GM21529 (cell line): ENCODE data around the gene ASB3.
"Not testable (repeated sequence)": the region's sequence is repeated elsewhere in the genome, so short reads cannot be mapped to it uniquely, and the experiment has no call there.

ENCODE experiments used
- ATAC-seq: cut with Tn5 transposase; IDR thresholded peaks from one replicate; pipeline ENCODE4 v1.9.1; 2021; ENCODE audit not compliant: unreplicated experiment

Gene ASB3

DNA sequence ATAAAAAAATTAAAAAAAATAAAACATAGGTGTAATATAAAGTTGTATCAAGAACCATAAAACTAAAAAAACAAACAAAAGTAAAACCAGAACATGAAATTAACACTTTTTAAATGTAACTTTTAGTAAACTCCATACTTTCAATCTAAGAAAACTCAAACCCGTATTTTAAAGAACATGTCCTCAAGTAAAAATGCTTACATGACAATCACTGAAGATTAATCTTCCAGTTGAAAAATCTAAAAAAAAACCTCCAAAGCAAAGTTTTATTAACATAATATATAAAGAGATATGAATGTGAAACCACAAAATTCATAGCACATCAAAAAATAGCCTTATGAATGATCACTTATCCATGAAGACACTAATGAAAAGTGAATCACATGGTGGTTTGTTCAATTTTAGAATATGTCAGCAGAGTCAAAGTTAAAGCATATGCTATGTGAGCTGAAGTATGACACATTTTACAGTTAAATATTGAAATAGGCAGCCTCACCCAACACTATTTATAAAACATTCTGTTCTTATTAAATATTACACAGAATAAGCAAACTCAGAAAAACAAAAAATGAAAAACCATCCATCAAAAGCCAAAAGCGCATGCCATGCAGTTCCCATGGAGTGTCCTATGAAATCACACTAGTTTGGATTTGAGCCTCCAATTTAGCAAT lies 42.2 kb downstream of the ASB3 start:
- ATAC-seq, result no peak

DNA sequence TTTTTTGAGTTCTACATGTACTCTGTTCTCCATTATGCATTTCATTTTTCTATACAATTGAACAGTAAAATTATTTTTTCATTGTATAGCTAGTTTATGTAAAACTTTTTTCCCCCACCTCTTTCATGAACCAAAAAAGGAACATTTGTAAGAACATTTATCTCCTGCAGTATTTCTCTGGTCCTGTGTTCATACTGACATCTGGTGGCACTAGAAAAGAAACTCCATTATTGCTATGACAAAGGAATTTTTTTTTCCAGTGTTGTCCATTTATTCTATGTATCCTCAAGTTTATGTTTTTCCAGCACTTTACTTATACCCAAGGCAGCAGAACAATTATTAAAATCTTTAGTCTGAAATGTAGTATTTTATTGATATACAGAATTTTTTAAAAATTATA lies 46.6 kb downstream of the ASB3 start:
- ATAC-seq, result no peak

DNA sequence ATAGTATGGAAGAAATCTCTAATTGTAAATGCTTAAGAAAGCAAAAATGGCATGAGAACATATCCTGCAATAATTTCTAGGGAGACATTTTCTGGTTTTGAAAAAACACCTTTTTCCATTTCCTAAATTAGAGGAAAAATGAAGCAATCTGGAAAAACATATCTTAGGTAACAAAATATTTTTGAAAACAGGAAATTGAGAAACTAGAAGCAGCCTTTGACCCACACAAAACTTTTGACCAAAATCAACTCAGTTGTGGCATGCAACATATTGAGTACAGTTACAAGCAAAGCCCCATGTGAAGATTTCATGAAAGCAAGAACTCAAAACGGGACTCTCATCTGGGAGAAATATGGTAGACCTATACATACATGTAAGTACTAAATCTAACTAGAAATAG lies 47.7 kb downstream of the ASB3 start:
- no peak for ATAC-seq

DNA sequence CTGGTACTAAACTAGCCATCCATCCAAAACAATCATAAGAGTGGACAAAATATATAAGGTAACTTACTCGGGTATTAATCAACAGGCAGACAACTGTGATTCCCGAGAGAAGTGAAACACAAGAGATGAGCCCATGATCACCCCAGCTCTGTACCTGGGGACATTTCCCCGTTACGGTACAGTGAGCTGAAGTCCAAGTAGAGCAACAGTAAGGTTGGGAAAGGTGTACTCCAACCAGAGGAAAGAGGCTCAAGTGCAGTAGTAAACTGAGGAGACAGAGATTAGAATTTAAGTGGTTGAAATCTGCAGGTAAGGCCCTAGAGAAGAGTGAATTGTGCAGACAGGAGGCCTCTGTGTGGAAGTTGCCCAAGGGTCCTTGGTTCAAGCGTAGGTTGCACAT lies 49.7 kb downstream of the ASB3 start:
- no peak for ATAC-seq

DNA sequence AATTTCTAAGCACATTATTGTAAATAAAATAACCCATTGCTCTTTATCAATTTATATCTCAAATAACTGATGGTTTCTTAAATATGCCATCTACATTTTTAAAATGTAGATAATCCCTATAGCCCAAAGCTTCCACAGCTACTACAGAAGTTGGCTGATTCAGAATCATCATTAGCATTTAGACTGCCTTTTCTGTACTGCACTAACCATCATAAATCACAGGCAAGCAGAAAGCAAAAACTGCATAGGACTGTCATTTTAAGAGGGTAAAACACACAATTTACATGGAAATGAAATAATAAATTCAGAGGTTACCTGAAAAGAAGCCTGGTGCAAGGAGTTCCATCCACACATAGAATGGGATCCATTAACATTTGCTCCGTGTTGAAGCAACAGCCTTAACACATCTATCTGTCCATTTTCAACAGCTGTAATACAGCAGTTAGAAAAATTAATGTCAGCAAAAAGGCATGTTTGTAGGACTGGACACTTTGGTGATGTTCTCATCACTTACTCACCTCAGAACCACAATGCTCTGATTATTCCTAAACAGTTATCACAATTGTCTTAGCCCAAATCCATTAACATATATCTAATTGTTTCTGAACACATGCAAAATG lies 57.5 kb downstream of the ASB3 start:
- no peak for ATAC-seq

DNA sequence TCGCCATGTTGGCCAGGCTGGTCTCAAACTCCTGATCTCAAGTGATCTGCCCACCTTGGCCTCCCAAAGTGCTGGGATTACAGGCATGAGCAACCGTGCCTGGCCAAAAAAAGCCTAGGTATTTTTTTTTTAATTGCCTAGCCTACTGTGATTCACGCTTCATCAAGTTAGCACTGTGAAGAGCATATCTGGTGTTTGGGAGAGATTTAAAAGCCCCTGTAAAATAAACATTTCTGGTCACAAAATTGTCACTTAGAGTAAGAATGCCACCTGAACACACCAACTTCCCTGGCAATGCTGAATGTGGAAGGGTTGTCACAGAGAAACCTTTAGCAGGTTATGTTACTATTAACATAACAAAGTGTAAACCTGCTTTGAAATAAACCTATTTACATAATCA lies 58.8 kb downstream of the ASB3 start:
- ATAC-seq, result no peak

DNA sequence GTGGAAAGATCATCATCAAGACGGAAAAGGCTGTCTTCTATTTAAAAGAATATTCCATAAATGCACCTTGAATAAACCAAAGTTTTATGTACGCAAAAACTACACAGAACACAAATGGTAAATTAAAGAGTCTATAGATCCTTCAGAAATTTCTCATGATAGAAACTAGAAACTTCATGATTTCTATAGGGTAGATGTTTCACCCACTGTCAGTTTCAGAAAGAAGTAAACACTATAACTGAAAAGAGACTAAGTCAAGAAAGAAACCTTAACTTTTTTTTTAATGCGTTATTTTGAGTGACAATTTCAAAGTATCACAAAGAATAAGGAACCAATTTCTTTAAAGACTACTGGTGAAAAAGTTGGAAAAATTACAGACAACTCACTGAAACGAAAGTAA lies 61.1 kb downstream of the ASB3 start:
- no peak for ATAC-seq

DNA sequence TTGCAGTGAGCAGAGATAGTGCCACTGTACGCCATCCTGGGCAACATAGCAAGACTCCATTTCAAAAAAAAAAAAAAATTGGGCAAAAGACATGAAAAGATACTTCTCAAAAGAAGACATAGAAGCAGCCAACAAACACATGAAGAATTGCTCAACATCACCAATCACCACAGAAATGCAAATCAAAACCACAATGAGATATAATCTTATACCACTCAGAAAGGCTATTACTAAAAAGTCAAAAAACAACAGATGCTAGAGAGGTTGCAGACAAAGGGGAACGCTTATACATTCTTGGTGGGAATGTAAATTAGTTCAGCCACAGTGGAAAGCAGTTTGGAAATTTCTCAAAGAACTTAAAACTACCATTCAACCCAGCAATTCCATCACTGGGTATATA lies 62.2 kb downstream of the ASB3 start:
- ATAC-seq, result no peak

DNA sequence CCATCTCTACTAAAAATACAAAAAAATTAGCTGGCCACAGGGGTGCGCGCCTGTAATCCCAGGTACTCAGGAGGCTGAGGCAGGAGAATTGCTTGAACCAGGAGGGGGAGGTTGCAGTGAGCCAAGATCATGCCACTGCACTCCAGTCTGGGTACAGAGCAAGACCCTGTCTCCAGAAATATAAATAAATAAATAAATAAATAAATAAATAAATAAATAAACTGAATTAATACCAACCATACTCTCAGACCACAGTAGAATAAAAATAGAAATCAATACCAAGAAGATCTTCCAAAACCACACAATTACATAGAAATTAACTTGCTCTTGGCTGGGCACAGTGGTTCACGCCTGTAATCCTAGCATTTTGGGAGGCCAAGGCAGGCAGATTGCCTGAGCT lies 65.8 kb downstream of the ASB3 start:
- not testable (repeated sequence) for ATAC-seq

DNA sequence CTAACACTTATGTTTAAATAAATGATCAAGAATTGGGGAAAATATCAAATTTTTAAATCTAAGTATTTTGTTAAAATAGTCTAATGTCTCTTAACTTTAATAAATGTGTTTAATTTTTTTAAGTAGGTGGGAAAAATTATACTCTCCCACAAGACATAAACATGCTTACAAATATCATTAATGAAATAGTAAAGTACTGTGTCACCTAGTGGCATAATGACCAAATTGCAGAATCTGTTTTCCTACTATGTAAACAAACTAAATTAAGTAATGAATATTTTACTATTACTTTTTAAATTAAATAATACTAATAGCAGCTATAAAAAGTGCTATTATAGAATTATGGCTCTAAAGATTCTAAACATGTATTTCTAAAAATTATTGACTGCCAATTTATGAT lies 71.2 kb downstream of the ASB3 start:
- no peak for ATAC-seq

DNA sequence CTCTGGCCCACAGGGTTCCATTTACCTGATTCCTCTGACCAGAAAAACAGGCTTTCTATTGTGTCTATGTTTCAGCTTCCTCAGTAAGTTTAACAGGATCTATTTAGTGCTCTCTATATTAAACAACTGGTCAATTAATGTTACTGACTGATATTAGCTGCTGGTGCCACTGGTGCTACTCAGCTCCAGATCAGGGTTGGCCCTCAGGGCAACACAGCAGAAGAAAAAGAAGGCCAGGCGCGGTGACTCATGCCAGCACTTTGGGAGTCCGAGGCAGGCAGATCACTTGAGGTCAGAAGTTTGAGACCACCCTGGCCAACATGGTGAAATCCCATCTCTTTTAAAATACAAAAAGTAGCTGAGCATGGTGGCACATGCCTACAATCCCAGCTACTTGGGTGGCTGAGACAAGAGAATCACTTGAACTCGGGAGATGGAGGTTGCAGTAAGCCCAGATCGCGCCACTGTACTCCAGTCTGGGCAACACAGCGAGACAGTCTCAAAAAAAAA lies 75.4 kb downstream of the ASB3 start:
- ATAC-seq, result no peak

DNA sequence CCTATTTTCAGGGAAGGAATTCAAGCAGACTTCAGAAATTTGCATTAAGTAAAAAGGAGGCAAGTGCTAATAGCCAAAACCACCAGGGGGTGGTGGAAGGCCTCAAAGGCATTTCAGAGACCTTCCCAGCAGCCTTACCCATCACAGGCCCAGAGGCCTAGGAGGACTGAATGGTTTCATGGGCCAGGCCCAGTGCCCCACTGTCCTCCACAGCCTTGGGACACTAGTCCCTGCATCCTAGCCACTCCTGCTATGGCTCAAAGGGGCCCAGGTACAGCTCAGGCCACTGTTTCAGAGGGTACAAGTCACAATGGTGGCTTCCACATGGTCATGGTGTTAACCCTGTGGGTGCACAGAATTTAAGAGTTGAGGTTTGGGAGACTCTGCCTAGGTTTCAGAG lies 77.8 kb downstream of the ASB3 start:
- ATAC-seq, result no peak

DNA sequence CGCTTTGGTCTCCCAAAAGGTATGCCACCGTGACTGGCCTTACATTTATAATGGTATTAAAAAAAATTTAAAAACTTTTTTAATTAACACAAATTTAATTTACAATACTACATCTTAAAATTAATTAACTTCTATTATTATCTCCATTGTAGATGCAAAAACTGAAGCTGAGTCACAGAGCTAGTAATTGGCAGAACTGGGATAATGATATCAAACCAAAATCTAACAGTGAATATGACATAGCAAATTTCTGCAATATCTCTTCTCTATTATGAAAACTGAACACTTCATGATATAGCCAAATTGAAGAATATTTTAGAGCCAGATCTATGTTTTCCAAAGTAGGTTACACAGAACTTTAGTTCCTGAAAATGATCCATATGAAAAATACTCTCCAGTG lies 85.5 kb downstream of the ASB3 start:
- ATAC-seq, result no peak

DNA sequence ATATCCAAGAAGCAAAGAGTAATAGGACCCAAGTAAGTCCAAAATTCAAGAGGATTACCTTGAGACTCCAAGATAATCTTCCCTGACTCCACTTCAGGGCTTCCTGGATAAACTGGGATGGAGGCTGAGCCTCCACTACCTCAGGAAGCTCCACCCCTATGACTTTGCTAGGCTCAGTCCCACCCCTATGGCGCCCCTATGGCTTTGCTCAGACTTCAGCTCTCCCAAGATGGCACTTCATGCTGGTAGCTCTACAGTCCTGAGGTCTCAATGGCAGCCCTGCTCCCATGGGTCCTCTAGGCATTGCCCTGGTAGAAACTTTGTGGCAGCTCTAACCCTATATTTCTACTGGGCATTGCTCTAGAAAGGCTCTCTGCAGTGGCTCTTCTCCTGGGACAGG lies 89.1 kb downstream of the ASB3 start:
- no peak for ATAC-seq

DNA sequence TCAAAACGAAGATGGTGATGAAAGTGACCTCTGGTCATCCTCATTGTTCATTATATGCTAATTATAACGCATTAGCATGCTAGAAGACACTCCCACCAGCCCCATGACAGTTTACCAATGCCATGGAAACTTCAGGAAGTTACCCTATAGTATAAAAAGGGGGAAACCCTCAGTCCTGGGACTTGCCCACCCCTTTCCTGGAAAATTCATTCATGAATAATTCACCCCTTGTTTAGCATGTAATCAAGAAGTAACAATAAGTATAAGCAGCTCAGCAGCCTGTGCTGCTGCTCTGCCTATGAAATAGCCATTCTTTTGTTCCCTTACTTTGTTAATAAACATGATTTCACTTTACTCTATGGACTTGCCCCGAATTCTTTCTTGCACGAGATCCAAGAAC lies 89.7 kb downstream of the ASB3 start:
- ATAC-seq, result no peak

DNA sequence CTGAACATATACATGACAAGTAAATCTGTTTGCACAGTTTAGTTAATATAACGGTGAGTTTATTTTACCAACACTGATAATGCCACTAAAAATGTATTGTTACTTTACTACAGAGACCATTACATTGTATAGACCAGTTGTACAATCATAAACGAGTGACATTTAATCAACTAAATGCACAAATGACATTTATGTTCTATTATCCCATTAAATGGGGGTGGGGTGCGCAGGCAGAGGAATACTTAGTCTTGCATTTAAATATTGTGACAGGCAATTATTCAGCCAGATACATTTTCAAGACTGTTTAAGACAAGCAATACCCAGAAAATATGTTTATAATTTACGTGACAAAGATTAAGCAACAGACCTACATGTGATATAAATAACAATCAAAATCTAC lies 91.2 kb downstream of the ASB3 start:
- ATAC-seq, result no peak

DNA sequence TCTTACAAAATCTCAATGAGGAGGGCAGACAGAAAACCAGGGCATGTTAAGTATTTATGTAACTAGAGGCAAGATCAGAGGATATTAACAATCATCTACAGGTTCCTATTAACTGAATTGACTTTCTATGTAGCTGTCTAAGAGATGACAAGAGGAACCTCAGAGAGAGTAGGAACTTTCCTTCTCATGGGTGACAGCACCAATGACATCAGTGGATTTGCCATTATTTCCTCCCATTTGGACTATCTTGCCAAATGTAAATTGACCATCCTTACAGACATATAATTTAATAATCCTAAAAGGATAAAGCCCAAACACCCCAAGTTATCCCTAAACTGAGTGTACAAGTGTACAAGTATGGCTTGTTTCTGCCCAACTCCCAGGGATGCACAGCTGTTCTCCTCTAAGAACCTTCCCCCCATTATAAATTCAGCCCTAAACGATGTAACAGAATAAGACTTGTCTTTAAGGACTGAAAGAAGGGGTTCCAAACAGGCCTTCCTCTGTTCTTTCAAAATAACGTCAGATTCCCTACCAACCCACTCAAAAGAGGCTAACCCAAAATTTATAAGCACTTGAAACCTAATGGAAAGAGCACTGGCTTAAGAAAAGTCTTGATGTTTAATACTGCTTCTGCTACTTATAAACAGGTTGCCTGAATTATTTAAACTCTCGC lies 92.5 kb downstream of the ASB3 start:
- no peak for ATAC-seq

DNA sequence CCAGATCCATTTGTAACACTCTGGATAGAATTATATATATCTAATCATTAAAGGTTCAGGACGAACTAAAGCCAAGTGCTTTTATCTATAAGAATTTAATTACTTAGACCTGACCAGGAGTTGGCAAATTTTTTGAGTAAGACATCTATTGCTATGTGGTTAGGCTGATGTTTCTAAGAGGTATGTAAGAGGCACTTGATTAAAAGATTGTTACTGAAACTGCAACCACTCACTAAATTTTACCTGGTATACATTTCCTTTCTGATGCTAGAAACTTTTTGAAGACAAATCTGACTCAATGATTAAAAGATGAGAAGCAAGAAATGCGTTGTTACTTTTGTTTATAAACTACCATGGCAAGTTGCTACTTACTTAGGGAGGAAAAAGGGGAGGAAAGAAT lies 95.9 kb downstream of the ASB3 start:
- ATAC-seq, result no peak

DNA sequence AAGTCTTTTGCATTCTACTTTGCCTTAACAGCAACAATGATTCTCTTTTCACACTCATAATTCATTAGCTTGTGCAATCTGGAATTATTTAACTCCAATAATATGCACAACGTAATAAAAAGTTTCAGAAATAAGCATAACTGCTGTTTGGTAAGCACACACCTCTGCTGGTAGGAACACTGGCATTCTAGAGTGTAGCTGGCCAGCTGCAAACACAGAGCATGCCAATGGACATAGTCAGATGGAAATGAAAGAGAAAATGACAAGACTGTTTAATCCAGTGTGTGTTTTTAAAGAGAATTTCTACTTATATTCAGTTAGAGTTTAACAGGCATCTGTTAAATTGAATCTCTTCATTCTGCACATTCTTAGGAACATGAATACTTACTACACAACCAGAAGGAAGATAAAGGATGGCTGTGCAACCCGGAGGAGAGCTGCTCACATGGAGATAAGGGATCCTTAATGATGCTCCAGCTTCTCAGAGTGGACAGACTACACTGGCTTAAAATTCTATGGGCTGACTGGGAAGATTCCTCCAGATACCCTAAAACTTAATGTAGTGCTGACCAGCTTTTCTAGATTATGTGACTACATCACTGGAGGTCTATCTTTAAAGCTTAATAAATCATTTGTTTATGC lies 113.8 kb downstream of the ASB3 start:
- no peak for ATAC-seq

DNA sequence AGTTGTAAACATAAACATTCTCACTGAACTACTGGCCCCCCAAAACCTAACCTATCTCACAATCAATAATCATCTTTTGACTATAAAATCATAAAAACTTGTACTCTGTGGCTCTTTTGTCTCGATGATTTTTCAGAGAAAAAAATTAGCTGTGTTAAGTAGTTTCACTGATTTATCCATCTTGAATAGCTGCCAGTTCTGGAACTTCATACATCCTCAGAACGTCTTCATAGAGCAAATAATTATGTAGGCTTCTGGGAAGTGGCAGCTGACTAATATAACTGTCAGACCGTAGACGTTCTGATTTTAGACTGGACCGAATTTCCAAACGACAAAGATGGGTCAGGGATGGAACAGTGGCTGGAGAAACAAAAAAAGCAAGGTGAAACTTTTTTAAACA lies 116.4 kb downstream of the ASB3 start:
- ATAC-seq, result no peak

DNA sequence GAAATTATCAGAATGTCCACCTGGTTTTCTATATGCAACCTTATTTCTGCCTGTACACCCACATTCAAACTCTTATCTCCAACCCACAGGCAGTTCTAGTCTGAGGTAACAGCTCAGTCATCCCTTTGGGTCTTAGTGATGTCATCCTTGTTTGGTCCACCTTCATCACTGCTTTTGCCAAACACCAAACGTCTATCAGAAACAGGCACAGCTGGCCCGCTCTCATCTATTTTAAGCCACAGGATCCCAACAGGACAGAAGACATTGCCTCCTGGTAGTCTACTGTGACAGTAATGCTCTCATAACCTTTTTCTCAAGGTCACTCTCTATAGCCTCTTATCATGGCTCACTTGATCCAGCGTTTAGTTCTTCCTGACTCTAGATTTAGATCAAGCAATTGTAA lies 118.1 kb downstream of the ASB3 start:
- ATAC-seq, result no peak

DNA sequence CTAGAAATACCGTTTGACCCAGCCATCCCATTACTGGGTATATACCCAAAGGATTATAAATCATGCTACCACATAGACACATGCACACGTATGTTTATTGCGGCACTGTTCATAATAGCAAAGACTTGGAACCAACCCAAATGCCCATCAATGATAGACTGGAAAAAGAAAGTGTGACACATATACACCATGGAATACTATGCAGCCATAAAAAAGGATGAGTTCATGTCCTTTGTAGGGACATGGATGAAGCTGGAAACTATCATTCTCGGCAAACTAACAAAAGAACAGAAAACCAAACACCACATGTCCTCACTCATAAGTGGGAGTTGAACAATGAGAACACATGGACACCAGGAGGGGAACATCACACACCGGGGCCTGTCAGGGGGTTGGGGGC lies 119.6 kb downstream of the ASB3 start:
- ATAC-seq, result not testable (repeated sequence)
